NCI-H526 treated with DMSO at 0.1 percent for 48 hours (cell line): ENCODE data around the gene TPTE2.
"Not testable (repeated sequence)": the region's sequence is repeated elsewhere in the genome, so short reads cannot be mapped to it uniquely, and the experiment has no call there.

Experiments
- DNase-seq: peaks from one replicate; lab custom pipeline; 2025; lab: John Stamatoyannopoulos, UW

TPTE2 gene

DNA sequence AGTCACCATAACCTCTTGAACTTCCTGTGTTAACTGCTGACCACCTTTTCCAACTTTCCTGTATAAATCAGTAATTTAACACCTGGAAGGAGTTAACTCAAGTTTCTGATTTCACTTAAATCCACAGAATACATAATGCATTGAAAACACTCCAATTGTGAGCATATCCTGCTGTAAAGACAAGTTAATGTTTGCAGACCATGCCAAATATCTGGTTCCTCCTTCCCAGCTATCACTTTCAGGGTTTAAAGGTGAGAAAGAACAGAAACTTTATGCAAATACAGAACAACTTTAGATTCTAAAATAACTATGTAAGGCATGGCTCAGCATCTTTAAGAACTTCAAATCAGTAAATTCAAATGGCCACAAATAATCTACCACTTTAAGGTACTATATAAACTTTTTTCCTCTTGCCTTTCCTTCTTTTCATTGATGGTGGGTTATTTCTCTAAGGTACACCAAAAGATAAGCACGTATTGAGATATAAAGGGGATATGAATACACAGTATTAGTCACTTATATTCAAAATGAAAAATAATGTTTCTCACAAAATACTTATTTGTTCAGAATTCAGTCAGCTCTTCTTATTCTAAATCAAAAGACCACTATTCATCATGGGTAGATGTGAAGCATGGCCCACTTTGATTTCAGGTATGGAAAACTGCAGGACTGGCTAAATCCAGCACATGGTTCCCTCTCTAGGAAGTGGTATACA, 6.6 kb upstream of the TPTE2 start:
- no peak for DNase-seq

DNA sequence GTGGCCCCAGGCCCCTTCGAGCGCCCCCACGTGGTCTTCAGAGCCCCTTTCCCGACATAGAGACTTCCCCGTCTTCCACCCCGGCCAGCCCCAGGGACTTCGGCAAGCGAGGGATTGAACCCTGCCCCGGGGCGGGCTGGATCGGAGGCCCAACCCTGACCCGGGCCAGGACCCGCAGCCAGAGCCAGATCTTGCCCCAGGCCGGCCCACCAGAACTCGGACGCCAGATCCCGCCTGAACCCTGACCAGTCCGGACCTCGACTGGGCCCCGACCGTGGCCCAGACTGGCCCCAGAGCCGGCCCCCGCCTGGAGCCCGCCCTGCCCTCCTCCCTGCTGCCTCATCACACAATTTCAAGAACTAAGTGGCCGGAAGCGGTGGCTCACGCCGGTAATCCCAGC, 253 bp upstream of the TPTE2 start:
- DNase-seq: no peak

DNA sequence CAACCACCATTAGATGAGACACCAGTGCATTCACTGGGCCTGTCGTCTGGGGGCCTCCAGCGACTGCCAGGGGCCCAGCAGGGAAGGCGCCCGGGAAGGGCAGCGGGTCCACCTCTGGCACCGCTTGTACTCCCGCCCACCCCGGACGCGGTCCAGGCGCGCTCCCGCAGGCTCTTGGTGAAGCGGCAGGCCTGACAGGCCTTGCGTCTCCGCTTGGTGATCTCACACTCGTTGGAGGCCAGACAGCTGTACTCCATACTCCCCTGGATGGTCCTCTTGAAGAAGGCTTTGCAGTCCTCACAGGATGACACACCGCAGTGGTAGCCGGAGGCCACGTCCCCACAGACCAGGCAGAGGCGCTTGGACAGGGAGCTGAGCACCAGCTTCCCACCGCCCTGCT, 660 bp downstream of the TPTE2 start:
- DNase-seq: not testable (repeated sequence)

DNA sequence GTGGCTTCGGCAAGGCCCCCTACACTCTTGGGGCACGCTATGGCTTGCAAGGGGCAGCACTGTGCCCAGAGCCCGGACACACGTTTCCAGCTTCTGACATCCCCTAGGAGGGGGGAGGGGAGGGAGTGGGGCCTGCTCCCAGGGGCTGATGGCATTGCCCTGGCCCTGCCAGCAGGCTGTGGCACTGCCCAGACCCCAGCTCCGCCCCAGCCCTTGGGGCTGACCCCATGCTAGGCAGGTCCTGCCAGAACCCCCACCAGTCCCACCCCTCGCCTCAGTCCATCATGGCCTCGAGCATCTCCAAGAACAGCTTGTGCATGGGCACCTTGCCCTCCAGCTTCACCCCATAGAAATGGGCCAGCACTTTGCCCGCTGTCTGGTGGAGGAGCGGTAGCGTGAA, 1.6 kb downstream of the TPTE2 start:
- not testable (repeated sequence) for DNase-seq

DNA sequence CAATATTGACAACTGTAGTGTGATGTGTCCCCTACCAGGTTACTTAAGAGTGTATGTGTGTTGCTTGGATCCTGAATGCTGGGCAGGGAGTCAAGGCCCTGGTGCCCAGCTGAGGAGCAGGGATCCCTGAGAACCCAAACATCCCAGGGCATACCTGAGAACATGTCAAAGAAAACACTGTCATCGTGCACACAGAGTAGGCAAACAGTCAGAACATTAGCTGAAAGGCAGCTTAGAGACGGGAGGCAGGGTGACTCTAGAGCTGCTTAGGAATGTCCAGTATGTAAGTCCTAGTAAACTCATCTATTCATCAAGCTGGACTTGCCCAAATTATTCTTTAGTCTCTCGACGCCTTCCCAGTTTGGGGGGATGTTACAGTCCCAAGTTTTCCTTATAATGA, 4.0 kb downstream of the TPTE2 start:
- not testable (repeated sequence) for DNase-seq

DNA sequence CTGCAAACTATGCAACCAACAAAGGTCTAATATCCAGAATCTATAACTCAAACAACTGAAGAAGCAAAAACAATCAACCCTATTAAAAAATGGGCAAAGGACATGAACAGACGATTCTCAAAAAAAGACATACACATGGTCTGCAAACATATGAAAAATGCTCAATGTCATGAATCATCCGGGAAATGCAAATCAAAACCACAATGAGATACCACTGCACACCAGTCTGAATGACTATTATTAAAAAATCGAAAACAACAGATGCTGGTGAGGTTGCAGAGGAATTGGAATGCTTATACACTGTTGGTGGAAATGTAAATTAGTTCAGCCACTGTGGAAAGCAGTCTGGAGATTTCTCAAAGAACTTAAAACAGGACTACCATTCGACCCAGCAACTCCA, 12.1 kb downstream of the TPTE2 start:
- not testable (repeated sequence) for DNase-seq

DNA sequence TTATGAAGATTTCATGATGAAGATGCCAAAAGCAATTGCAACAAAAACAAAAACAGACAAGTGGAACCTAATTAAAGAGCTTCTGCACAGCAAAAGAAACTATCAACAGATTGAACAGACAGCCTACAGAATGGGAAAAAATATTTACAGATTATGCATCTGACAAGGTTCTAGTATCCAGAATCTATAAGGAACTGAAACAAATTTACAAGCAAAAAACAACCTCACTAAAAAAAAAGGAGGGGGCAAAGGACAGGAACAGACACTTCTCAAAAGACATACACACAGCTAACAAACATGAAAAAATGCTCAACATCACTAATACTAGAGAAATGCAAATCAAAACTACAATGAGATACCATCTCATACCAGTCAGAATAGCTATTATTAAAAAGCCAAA, 35.7 kb downstream of the TPTE2 start:
- not testable (repeated sequence) for DNase-seq

DNA sequence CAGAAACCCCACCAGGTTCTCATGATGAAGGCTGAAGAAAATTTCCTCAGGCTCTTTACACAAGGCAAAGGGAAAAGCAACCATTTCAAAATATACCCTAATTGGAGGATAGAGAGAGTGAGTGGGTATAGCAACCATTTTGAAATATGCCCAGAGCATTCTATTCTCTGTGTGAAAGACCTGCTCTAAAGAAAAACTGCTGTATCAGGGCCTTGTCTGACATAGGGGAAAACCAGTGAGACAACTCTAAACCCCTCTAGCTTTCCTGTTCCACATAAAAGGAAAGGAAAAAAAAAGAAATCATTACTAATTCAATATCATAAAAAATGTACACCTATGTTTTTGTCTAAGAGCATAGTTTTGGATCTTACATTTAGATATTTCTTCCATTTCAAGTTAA, 42.3 kb downstream of the TPTE2 start:
- no peak for DNase-seq

DNA sequence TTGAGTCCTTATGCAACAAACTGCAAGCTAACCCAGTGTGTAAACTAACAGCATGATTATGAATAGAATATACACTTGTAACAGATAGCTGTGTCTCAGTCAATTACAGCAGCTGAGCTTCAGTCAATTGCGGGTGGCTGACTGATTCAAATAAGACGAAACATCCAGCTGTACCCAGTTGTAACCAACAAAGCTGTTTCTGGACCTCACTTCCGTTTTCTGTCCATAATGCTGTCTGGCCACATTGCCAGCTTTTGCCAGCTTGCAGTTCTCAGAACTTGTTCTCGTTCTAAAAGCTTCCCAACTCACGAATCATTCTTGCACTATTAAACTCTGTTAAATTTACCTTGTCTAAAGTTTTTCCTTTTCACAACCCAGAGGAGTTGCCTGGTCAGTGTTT, 53.7 kb downstream of the TPTE2 start:
- not testable (repeated sequence) for DNase-seq

DNA sequence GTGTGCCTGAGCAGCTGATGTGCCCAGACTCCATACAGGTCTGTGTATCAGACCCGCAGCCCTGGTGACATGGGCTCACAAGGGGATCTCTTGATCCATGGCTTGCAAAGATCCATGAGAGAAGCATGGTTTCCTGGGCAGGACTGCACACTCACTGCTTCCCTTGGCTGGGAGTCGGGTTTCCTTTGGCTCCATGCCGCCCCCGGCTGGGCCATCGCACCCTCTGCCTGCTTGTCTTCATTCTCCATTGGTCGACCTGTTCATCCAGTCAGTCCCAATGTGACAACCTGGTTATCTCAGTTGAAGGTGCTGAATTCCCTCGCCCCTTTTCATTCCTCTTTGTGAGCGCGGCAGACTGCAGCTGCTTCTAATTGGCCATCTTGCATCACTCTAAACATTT, 101.2 kb downstream of the TPTE2 start:
- DNase-seq: not testable (repeated sequence)

DNA sequence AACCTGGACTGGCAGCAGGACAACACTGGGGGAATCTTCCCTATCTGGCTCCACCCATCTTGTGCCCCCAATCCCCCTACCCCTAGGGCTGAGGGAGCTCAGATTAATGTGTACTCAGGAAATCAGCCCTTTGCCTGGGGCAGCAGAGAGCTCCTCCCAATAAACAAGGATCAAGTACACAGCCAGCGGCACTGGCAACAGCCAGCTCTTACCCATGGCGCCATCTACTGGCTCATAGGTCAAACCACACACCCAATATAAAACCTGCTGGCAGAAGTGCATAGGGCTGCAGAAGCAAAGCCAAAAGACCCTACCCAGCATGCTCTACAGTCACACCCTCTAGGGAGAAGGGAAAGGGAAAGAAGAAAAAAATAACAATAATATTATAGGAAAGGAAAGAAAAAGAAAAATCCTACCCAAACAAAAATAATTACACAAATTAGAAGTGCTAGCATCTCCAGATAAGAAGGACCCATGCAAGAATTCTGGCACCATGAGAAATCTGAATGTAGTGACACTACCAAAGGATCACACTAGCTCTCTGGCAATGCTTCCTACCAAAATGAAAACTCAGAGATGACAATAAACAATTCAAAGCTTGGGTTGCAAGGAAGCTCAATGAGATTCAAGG, 122.2 kb downstream of the TPTE2 start:
- peak; percentile 44 for DNase-seq

DNA sequence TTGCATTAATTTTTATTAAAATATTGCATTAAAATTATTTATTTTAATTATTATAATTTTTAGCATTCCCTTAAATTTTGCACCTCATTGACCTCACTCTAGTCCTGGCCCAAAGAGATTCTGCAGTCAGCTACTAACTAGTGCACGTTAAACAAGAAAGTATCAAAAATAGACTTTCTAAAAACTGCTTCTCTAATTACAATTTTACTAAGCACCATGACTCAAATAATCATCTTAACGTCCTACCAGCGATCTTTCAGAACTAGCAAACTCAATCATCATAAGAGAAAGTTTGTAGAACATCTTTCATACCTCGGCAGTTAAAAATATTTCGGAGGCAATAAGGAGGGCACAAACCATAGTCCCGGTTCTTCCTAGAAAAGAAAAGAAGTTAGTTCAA, 123.6 kb downstream of the TPTE2 start:
- DNase-seq: not testable (repeated sequence)

DNA sequence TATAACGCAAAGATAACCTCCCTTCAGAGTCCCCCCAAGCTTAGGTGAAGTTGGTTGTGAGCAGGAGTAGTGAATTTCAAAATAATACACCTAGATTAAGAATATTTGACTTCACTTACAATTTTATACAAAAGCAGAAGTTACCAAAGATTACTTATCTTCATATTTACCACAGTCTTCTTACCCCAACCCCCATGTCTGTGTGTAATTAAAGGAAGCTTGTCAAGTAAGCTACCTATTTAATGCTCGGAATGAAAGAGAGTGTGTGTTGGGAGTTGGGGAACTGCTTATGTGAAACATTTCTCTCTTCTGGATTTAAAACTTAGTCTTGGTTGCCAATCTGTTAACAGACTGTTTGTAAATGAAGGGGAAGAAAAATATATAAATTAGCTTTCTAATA, 139.1 kb downstream of the TPTE2 start:
- DNase-seq: not testable (repeated sequence)

DNA sequence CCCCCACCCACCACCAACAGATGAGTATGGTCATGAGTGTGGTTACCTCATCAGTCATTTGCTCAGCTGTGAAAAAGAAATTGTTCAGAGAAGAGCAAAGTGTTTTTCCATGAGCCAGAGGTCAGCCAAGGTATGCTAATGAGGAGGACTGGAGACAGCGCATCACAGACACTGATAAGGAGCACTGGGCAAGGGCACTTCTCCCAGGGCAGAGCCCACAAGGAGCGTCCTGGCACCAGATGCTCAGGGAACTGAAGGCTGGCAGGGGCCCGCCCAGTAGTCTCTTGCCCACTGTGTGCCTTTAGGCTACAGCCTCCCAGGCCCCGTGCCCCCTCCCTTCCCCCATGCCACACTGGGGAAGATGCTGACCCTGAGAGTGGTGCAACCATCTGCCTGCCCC, 148.8 kb downstream of the TPTE2 start:
- DNase-seq: not testable (repeated sequence)

DNA sequence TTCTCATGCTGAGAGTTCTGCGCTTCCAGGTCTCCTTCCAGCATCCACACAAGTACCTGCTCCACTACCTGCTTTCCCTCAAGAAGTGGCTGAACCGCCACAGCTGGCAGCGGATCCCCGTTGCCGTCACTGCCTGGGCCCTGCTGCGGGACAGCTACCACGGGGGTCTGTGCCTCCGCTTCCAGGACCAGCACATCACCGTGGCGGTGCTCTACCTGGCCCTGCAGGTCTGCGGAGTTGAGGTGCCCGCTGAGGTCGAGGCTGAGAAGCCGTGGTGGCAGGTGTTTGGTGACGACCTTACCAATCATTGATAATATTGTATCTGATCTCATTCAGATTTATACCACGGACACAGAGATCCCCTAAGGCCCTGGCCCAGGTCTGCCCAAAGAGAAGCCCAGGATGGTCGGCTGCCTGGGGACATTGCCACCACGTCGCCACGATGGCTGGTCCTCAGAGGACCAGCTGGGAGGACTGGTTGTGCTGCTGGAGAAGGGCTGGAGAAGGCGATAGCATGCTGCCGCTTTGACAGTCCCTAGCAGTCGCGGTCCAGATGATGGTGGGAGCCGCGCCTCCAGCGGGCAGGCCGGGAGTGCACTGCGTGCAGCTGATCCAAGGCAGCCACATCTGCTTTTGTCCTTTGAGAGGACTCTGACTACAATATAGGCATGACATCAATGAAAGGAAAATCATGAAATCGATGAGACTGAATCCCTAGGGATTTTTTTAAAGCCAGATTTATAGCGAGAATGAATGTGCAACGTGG, 178.4 kb downstream of the TPTE2 start:
- not testable (repeated sequence) for DNase-seq

DNA sequence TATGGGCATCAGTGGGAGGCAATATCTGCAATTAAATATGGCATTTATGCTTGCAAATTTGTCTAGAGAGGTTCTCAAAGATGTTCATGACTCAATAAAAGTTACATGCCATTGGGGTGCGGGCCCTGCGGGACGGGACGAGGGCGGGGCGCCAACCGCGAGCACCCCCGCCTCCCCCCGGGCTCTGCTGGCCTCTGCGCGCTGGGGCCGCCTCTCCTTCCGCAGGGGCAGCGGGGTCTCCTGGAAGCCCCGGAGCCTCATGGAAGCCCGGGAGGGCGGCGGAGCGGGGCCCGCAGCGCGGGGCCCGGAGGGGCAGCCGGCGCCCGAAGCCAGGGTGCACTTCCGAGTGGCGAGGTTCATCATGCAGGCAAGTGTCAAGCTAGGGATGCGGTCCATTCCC, 179.2 kb downstream of the TPTE2 start:
- no peak for DNase-seq
